ENCODE data around the gene C17orf78.

DNA sequence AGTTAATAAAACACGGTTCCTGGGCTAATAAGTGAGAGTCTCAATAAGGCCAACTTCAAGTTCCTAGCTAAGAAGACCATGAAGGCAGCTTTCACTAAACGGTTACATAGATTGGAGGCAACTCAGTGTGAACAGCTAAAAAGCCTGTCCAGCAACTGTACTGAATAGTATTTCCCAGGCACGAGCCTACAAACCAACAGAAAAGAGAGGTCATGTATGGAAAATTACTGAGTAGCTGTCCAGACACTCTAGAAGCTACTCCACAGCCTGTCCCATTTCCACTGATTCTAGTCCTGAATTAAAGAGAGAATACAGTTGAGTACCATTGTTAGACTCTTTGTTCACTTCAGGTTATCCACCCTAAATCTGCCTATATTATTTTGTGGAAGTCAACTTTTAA lies 36.5 kb upstream of the C17orf78 start:
- TF ChIP-seq, protein P1, sequence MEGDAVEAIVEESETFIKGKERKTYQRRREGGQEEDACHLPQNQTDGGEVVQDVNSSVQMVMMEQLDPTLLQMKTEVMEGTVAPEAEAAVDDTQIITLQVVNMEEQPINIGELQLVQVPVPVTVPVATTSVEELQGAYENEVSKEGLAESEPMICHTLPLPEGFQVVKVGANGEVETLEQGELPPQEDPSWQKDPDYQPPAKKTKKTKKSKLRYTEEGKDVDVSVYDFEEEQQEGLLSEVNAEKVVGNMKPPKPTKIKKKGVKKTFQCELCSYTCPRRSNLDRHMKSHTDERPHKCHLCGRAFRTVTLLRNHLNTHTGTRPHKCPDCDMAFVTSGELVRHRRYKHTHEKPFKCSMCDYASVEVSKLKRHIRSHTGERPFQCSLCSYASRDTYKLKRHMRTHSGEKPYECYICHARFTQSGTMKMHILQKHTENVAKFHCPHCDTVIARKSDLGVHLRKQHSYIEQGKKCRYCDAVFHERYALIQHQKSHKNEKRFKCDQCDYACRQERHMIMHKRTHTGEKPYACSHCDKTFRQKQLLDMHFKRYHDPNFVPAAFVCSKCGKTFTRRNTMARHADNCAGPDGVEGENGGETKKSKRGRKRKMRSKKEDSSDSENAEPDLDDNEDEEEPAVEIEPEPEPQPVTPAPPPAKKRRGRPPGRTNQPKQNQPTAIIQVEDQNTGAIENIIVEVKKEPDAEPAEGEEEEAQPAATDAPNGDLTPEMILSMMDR (IDR thresholded peaks at IDR 0.05; ENCODE audit: low read depth, low read length), result no peak
- no peak for TF ChIP-seq EZH2phosphoT487 (IDR thresholded peaks at IDR 0.05; ENCODE audit: low read depth)

Measured in OCI-LY3 (cell line).